Measurements from ENCODE around the gene CDC14A.
A peak's percentile ranks its signal among the peaks of the same experiment; 100 is the strongest.

CDC14A gene

DNA sequence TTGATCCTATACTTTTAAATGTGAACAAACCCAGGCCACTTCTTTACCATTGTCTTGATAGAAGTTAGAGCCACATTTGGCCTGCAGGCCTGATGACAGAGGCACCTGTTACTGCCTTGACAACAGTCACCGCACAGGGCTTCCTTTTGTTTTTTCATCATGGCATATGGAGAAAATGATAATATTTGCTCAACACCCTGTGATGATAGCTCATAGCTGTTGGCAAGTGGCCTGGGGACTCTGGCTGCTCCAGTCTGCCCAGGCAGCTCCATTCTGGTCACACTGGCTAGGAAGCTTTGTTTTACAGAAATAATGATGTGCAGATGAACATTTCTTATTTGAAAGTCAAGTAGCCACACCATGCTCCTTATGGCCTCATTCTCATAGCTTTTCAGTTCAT is 96.1 kb downstream of the CDC14A start:
- DNase-seq (ENCODE audit: low spot score): no peak

DNA sequence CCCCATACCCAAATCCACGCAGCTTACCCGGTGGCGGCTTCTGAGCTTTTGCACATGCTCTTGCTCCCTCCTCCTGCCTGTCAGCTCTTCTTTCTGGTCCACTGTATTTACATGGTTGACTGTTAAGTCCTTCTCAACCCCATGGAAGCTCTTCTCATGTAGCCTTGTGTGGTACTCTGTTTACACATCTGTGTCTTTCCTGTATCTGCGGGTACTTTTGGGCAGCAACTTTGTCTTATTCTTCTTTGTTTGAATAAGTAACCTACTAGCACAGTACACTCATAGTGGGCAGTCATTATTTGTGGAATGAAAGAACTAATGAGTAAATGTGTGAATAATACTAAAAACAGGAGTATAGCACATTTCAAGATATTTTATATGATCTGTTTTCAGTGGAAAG is 97.2 kb downstream of the CDC14A start:
- DNase-seq (ENCODE audit: low spot score): no peak

- DNase-seq (ENCODE audit: low spot score): no peak
Measured at GRCh38 chr1:100452641-100453040, 100.3 kb downstream of the CDC14A start.

DNA sequence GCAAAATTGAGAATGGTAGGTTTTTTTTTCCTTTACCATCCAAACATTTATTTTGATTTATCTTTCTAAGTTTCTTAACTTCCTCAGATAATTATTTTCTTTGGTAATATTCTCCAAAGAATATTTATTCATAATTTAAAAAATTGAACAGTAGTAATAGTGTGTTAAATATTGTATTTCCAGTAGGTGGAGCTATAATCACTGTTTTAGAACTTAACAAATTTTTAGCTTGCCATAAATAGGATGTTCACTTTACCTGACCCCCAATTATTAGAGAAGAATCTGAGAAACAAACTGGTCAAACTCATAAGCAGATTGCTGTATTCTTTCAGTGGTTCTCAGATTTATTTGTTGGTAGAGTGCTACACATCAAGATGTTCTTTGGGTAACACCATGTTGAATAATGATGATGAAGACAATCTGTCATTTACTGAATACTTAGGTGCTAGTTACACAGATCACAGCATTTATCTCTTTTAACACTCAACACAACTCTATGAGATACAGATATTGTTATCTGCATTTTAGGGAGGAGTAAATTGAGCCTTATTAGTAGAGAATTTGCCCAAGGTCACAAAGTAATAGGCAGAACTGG is 103.3 kb downstream of the CDC14A start:
- peak; percentile 12 for DNase-seq (ENCODE audit: low spot score)

GRCh38 chr1:100456880-100457279 is 104.6 kb downstream of the CDC14A start:
- DNase-seq (ENCODE audit: low spot score): no peak

DNA sequence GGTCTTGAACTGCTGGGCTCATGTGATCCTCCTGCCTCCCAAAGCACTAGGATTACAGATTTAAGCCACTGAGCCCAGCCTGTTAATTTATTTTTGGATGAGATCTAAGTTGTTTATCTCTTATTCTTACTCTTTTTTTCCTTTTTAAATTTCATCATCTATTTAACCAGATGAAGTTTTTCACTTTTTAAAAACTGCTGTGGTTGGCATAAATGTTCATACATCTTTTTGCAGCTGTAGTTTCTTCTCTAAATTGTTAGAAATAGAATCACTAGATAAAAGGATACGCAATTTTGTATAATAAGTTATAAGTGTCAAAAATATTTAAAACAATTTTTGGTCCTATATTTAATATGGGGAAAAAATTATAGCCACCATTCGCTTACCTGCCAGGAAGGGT is 105.4 kb downstream of the CDC14A start:
- DNase-seq (ENCODE audit: low spot score): no peak

DNA sequence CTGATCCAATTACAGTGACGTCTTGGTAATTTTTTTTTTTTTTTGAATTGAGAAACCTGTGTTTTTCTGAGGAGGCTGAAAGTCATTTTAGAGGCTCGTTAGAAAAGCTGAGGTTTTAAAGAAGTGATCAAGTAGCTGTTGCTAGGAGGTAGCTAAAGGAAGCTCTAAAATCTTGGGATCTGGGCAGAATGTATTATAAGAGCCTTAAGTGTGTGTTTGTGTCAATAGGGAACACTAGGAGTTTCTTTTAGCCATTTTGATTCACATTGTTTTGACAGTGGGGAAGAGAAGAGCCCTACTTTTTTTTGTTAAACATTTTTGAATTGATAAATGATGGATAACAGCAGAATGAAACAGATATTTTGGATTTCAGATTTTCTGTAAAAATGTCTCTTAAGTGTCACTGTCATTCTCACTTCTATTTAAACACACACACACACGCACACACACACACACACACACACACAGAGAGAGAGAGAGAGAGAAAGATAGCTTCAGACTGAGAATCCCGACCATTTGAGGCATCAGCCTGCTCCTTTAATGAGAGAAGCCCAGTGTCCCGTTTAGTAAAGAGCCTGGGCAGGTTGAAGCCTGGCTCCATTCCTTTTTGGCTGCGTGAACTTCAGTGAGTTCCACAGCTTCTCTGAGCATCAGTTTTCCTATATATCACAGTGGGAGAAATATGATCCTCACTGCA is 106.5 kb downstream of the CDC14A start:
- peak; percentile 9 for DNase-seq (ENCODE audit: low spot score)

GRCh38 chr1:100459358-100460114 is 107.2 kb downstream of the CDC14A start:
- DNase-seq (ENCODE audit: low spot score): peak; percentile 87

DNA sequence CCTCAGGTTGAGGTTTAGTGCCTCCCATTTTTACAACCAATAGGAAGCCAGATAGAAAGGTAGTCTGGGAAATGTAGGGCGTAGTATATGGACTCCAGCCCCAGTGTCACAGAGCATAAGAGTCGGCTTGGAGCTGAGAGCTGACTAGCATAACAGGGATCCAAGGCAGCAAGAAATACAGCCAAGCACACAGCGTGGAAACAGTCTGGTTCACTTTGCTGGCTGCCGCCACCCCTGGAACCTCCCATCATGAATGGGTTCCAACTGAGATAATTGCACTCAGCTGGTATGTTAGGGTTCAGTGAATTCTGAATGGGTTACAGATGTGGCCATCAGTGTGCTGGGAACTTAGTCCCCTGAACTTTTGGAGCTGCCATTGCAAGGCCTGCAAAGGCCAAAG is 108.9 kb downstream of the CDC14A start:
- DNase-seq (ENCODE audit: low spot score): no peak

DNA sequence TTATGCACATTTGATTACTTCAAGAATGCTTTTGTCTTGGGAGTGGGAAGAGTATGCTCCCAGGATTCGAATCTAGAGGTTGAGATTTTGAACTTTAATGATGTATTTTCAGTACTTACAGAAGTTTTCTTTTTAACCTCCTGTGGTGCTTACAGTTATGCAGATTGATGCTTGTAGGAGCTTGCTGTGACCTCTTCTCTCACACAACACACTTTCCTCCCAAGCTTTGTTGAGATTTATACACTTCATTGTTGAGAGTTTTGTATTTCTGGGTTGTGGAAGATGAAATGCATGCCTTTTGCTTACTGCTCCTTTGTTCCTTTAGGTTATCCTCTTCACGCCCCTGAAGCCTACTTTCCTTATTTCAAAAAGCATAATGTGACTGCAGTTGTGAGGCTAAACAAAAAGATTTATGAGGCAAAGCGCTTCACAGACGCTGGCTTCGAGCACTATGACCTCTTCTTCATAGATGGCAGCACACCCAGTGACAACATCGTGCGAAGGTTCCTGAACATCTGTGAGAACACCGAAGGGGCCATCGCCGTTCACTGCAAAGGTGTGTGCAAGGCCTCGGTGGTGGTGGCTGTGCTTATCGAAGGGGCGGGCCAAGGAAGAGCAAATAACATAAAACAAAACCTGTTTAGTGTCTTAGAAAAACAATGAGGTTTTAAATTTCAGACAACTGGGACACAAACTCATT is 110.2 kb downstream of the CDC14A start:
- DNase-seq (ENCODE audit: low spot score): no peak

DNA sequence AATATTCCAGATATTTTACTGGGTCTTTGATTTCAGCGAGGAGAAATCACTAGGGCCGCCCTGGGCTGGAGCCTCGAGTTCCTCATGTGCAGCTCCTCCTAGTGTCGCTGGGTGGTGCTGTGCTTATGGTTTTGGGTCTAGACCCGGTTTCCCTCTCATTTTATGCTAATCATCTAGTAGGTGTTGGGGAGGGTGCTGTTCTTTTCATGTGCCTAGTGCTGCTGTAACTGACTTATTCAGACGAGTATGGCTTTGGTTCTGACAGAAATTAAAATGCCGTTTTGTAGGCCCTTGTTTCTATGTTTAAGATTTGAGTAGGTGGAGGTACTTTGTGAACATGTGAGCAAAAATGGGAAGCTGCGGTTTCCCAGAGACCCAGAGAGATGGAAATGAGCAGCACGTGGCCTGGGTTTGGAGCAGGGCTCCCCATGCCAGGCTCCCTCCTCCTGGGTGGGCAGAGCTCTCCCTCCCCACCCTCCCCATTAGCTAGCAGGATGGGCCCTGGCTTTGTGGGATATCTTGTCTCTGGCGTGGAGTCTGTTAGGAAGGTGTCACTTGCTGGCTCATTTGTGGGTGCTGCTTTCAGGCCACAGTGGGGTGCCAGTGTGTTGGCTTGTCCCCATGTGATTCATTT is 111.6 kb downstream of the CDC14A start:
- DNase-seq (ENCODE audit: low spot score): peak; percentile 77

DNA sequence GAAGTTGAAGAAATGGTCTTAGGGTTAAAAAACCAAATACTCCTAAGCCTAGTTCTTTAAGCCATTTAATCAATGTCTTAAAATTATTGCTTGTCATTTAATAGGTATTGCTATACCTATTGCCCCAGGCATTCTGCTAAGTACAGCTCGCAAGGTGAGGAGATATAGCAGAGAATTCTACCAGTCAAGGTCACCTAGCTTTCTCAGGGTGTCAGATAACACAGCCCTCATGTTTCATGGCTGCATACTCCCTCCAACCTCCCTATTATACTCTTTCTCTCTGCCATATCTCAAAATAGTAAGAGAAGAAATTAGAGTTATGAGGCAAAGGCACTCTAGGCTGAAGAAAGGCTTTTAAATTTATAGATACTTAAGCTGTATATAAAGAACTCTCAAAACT is 117.3 kb downstream of the CDC14A start:
- no peak for DNase-seq (ENCODE audit: low spot score)

- DNase-seq (ENCODE audit: low spot score): no peak
Measured at GRCh38 chr1:100474834-100475233, 122.5 kb downstream of the CDC14A start.

DNA sequence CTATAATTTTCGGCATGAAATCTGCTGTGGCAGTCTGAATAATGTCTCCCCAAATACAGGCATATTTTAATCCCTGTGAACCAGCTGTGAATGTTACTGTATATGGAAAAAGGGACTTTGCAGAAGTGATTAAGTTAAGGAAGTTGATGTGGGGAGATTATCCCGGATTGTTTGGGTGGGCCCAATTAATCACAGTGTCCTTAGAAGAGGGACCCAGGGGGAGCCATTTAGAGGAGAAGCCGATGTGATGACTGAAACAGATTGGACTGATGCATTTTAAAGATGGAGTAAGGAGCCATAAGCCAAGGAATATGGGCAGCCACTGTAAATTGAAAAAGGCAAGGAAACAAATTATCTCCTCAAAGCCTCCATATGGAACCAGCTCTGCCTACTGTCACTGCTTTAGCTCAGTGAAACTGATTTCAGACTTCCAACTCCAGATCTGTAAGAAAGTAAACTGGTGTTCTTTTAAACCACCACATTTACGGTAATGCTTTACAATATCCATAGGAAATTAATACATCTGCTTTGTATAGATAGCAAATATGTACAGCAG is 124.5 kb downstream of the CDC14A start:
- DNase-seq (ENCODE audit: low spot score): no peak

- no peak for DNase-seq (ENCODE audit: low spot score)
Measured at GRCh38 chr1:100478816-100479215, 126.5 kb downstream of the CDC14A start.

DNA sequence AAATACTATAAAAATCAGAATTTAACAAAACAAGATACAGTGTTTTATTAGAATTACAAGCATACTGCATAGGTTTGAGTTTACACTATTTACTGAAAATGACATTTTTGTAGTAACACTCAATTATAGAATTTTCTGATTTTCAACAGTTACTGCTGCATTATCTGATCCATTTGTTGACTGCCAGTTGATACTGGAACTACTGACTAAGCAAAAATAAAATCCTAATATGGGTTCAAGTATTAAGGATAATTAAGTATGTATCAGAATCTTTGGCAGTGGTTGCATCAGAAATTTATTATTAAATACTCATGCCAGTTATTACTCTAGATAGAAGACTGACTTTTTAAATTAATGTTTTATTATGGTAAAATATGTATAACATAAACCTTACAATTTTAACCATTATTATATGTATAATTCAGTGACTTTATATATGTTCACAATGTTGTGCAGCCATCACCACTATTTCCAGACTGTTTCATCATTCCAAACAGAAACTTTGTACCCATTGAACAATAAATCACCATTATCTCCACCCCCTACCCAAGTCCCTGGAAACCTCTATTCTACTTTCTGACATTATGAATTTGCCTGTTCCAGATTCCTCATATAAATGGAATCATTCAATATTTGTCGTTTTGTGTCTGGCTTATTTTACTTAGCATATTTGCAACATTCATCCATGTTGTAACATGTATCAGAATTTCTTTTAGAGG is 127.5 kb downstream of the CDC14A start:
- DNase-seq (ENCODE audit: low spot score): no peak

GRCh38 chr1:100481303-100481702 is 129.0 kb downstream of the CDC14A start:
- DNase-seq (ENCODE audit: low spot score): no peak

DNA sequence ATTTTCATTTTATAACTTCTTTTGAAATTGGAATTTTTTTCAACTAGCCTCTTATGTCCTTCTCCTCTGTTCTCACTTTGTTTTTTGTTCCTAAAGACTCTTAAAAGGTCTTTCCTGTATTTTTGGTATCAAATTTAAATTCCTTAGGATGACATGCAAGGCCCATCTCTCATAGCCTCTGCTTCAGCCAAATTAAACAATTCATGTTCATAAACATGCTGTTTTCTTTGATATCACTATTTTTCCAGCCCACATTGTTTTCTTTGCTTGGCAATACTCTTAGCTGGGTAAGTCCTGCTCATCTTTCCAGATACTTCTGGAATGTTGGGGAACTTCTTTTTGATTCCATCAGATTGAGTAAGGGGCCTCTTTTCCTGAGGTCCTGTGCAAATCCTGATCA is 129.9 kb downstream of the CDC14A start:
- DNase-seq (ENCODE audit: low spot score): no peak

- no peak for DNase-seq (ENCODE audit: low spot score)
Measured at GRCh38 chr1:100482748-100483147, 130.4 kb downstream of the CDC14A start.

DNA sequence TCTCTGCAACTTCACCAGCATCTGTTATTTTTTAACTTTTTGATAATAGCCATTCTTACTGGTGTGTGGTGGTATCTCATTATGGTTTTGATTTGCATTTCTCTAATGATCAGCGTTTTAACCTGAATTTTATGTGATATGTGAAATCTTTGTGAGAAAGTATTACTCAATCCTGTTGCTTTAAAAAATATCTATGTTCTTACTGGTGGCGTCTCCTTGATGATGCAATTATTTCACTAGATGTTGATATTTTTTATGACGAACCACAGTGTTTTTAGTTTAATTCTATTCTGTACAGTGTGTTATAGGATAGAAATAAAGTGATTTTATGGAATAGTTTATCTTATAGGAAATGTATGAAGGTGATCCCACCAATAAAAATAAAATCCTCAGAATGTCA is 130.9 kb downstream of the CDC14A start:
- DNase-seq (ENCODE audit: low spot score): no peak

DNA sequence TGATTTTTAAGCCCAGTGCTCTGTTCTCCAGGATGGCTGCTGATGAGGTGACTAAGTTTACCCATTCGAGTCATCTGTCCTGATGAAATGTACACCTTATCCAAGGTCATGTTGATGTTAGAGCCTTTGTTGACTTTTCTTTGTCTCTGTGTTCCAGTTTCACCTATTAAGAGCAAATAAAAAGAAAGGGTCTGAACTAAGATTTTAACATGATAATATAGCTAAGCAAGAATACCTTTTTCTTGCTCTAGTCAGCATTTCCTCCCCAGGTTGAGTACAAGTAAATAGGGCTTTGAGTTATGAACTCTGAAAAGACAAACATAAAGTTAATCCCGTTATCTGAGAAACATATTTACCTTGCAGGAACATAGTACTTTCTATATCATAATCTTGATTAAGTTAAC is 133.6 kb downstream of the CDC14A start:
- no peak for DNase-seq (ENCODE audit: low spot score)

All from pons (tissue), 1 donor.